NT2/D1 (cell line): ENCODE measurements around the gene ERICH6.

ENCODE experiments used
- SUZ12 ChIP-seq: IDR thresholded peaks from 2 replicates; pipeline ENCODE4 v1.6.1; 2011; ENCODE audit not compliant: insufficient read length, insufficient read depth; ENCODE audit errors: extremely low read depth
- YY1 ChIP-seq: IDR thresholded peaks from 2 replicates; pipeline ENCODE4 v1.6.1; 2011; ENCODE audit not compliant: insufficient read length, insufficient read depth
- ZNF274 ChIP-seq: IDR thresholded peaks from 2 replicates; pipeline ENCODE4 v1.6.1; 2011; ENCODE audit warnings: mild to moderate bottlenecking, low read depth, low read length

DNA sequence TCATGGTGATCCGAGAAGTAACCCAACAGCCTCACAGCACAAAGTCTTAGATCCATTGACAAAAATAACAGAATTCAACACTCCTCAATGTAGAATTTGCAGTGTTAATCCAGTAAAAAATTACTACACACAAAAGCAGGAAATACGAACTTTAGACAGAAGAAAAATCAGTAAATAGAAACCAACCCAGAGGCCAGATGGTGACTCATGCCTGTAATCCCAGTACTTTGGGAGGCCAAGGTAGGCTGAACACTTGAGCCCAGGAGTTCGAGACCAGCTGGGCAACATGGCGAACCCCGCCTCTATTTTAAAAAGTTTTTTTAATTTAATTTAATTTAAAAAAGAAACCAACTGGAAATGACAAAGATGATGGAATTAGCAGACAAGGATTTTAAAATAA lies 64.5 kb downstream of the ERICH6 start:
- TF ChIP-seq ZNF274 (no peak), SUZ12 (no peak), YY1 (no peak)
